Psoas muscle (tissue), 8 donors: Measurements from ENCODE around the gene CDH9. TPM values are rescaled to one million over a fixed set of nuclear protein-coding genes. Genes with fewer than 3 reads are reported as not detected.

Experiments
- ATAC-seq, 4 donors: fragments of 200-7000 bp; cut with Tn5 transposase; one replicate each; pipeline ENCODE4 v1.9.1; 2020; ENCODE audit warnings: moderate library complexity in 3 of 4, mild to moderate bottlenecking in 2 of 4
- DNase-seq, 2 donors: peaks; one replicate each; pipeline ENCODE4 v3.0.0-alpha.2; 2020
- H3K27ac ChIP-seq: fragments of 200-600 bp; one replicate; pipeline ENCODE4 v1.8.0; 2022
- H3K27me3 ChIP-seq, 3 donors: fragments of 200-600 bp in 1 of 3; one replicate each; pipeline versions ENCODE4 v1.6.1 to v1.8.0; 2013 to 2022; ENCODE audit warnings: low read length in 2 of 3, mild to moderate bottlenecking in 2 of 3, moderate library complexity in 1 of 3; ENCODE audit not compliant: insufficient read depth in 3 of 3
- H3K36me3 ChIP-seq, 2 donors: fragments of 200-600 bp in 1 of 2; one replicate each; pipeline versions ENCODE4 v1.6.1 to v1.8.0; 2013 to 2022; ENCODE audit warnings: low read depth in 1 of 2, mild to moderate bottlenecking in 1 of 2, moderate library complexity in 1 of 2; ENCODE audit not compliant: insufficient read depth in 1 of 2
- H3K4me1 ChIP-seq: fragments of 200-600 bp; one replicate; pipeline ENCODE4 v1.8.0; 2022
- H3K4me3 ChIP-seq: fragments of 200-600 bp; one replicate; pipeline ENCODE4 v1.8.0; 2022; ENCODE audit warnings: mild to moderate bottlenecking
- H3K9me3 ChIP-seq: fragments of 200-600 bp; one replicate; pipeline ENCODE4 v1.8.0; 2022
- CTCF ChIP-seq: fragments of 200-600 bp; IDR thresholded peaks from one replicate; pipeline ENCODE4 v1.8.0; 2022; ENCODE audit warnings: antibody characterized with exemption
- WGBS, 3 donors: extraction: QIAGEN DNeasy Blood & Tissue Kit; methylation state at CpG; one replicate each; pipeline versions ENCODE4 v1.1.6 to v1.1.7; 2013; 5-methylcytosine and 5-hydroxymethylcytosine counted together
- intact Hi-C, 2 donors: fragments of 100-400 bp; cut with DNase I; formaldehyde crosslinking; loops; one replicate each; pipeline versions ENCODE4 v1.11.0 to v1.14.2; 2022
- polyA plus RNA-seq, 3 donors: library from polyadenylated mRNA; stranded (reverse); fragments of 200-250 nt; gene quantifications; one replicate each; pipeline ENCODE4 v1.2.3, GENCODE V29; 2013
- total RNA-seq, 4 donors: library from RNA; stranded (reverse); fragmentation: NEBNext Ultra II Directional in 2 of 4; extraction: Animal tissue kit (Norgen Biotek cat#: 25700) in 2 of 4; gene quantifications; one replicate each; pipeline versions ENCODE4 v1.2.1 to v1.2.4, GENCODE V29; 2021 to 2023
- donor health status: healthy with polysubstance abuse.
- donor health status: DM: no; HTN: no; CAD: no; lungs with moderate emphysema.
- donor health status: Bipolar disorder and iron deficiency.
- donor health status: healthy.
- donor health status: DM: yes; HTN: yes; CAD: no.
- donor health status: DM: no; HTN: no; CAD: no.
- donor health status: DM: no; HTN: no; CAD: no.
- donor health status: DM: yes; HTN: yes; CAD: no.

Gene CDH9
- total and polyA plus RNA-seq, 7 donors: not detected

GRCh38 chr5:26881901-26882300, 156.5 kb downstream of the CDH9 start:
- no peaks in the 10 kb centered on the region for H3K27me3 ChIP-seq
- ATAC-seq: no peak
- WGBS, 3 donors: 40 to 45% (median 44%) methylated on average over 2 of the region's 2 CpGs
- no peak overlapping the region for H3K4me3 ChIP-seq
- no peaks in the 10 kb centered on the region for H3K9me3 ChIP-seq
- H3K27ac ChIP-seq: no peak overlapping the region
- H3K4me1 ChIP-seq: no peaks in the 10 kb centered on the region
- DNase-seq: no peak
- intact Hi-C loops: no loop called here
- no peaks in the 10 kb centered on the region for H3K36me3 ChIP-seq
- no peak for TF ChIP-seq CTCF

- 75 to 80% (median 79%) methylated on average over 4 of the region's 4 CpGs for WGBS, 3 donors
- Histone ChIP-seq H3K27ac (no peak overlapping the region), H3K4me1 (no peaks in the 10 kb centered on the region), H3K9me3 (no peaks in the 10 kb centered on the region), H3K36me3 (no peaks in the 10 kb centered on the region), H3K4me3 (no peak overlapping the region), H3K27me3 (no peaks in the 10 kb centered on the region)
- no peak for DNase-seq
- intact Hi-C loops: no loop called here
- ATAC-seq: no peak
- TF ChIP-seq CTCF: no peak
Measured at GRCh38 chr5:26877154-26877553, 161.2 kb downstream of the CDH9 start.

GRCh38 chr5:26872337-26872736, 166.0 kb downstream of the CDH9 start:
- no peak for TF ChIP-seq CTCF
- DNase-seq (no peak), ATAC-seq (no peak)
- Histone ChIP-seq H3K4me3 (no peak overlapping the region), H3K36me3 (no peaks in the 10 kb centered on the region), H3K27me3 (no peaks in the 10 kb centered on the region), H3K4me1 (no peaks in the 10 kb centered on the region), H3K9me3 (no peaks in the 10 kb centered on the region), H3K27ac (no peak overlapping the region)
- intact Hi-C loops: no loop called here
- WGBS, 3 donors: 70 to 74% (median 72%) methylated on average over 3 of the region's 3 CpGs

GRCh38 chr5:26869781-26870180, 168.6 kb downstream of the CDH9 start:
- DNase-seq (no peak), ATAC-seq (no peak)
- 81 to 88% (median 82%) methylated on average over 1 of the region's 1 CpG for WGBS, 3 donors
- intact Hi-C loops: no loop called here
- H3K36me3 ChIP-seq: no peaks in the 10 kb centered on the region
- no peaks in the 10 kb centered on the region for H3K4me1 ChIP-seq
- H3K4me3 ChIP-seq: no peak overlapping the region
- no peak overlapping the region for H3K27ac ChIP-seq
- no peak for TF ChIP-seq CTCF
- H3K27me3 ChIP-seq: no peaks in the 10 kb centered on the region
- no peaks in the 10 kb centered on the region for H3K9me3 ChIP-seq

DNA sequence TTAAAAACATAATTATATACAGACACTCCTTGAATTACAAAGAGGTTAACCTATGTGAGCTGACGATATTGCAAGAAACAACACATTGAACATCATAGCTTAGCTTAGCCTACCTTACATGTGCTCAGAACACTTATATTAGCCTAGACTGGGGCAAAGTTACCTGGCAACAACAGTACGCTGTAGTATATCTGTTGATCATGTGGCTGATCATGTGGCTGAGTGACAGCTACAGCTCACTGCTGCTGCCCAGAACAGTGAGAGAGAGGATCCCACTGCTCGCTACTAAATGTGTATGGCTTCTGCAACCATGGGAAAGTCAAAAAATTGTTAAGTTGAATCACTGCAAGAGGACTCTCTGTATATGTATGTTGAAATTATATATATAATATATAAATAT, 169.9 kb downstream of the CDH9 start:
- intact Hi-C loops: no loop called here
- H3K4me1 ChIP-seq: no peaks in the 10 kb centered on the region
- no peaks in the 10 kb centered on the region for H3K27me3 ChIP-seq
- no peak overlapping the region for H3K4me3 ChIP-seq
- H3K36me3 ChIP-seq: no peaks in the 10 kb centered on the region
- no peaks in the 10 kb centered on the region for H3K9me3 ChIP-seq
- DNase-seq (no peak), ATAC-seq (no peak)
- H3K27ac ChIP-seq: no peak overlapping the region
- 90 to 93% (median 90%) methylated on average over 3 of the region's 3 CpGs for WGBS, 3 donors
- TF ChIP-seq CTCF: no peak
